HCT116 (cell line): ENCODE results near the gene CTSE. TPM values are rescaled to one million over a fixed set of nuclear protein-coding genes. Genes with fewer than 3 reads are reported as not detected.

Experiments
- ATAC-seq: fragments of 200-7000 bp; cut with Tn5 transposase; 2 replicates; pipeline ENCODE4 v1.9.1; 2020; ENCODE audit warnings: mild to moderate bottlenecking, moderate library complexity
- BruUV-seq: library from RNA; stranded (reverse); fragments of 400-500 nt; replicated peaks from 2 replicates; lab custom pipeline; 2021; lab: Mats Ljungman, UMichigan
- CTCF ChIA-PET: fragments of 300-600 bp; sonication (Branson Sonifier 250); formaldehyde crosslinking; loops from one replicate; lab custom pipeline; 2021; ENCODE audit warnings: antibody characterized with exemption; lab: Charles Lee
- POLR2A ChIA-PET: fragments of 300-600, 350-600 bp; sonication (Branson Sonifier 250); formaldehyde crosslinking; loops from one replicate; lab custom pipeline; 2021; ENCODE audit warnings: antibody characterized with exemption; lab: Charles Lee
- RAD21 ChIA-PET, 2 experiments: fragments of 300-600 bp; sonication (Branson Sonifier 250); formaldehyde crosslinking; loops; one replicate each; lab custom pipeline; 2023; ENCODE audit warnings: low total read pairs in 2 of 2; ENCODE audit not compliant: uncharacterized antibody in 2 of 2, unreplicated experiment in 2 of 2, low non-redundant PET in 1 of 2; lab: Charles Lee
- DNase-seq: peaks from one replicate; pipeline ENCODE4 v3.0.0-alpha.2; 2010; ENCODE audit warnings: low read depth, low spot score
- H2AFZ ChIP-seq: fragments of 200-600 bp; shearing (Covaris generic), sonication (generic); 2 replicates; pipeline ENCODE4 v1.6.1; 2017; ENCODE audit warnings: low read depth, mixed run types, mixed read lengths, antibody characterized with exemption, low read length; ENCODE audit not compliant: poor library complexity, severe bottlenecking
- H3K27ac ChIP-seq: 2 replicates; pipeline ENCODE4 v1.5.1; 2012; ENCODE audit warnings: low read depth, low read length
- H3K27me3 ChIP-seq: fragments of 200-600 bp; sonication (generic); 2 replicates; pipeline ENCODE4 v1.6.1; 2016; ENCODE audit warnings: mixed run types, low read length, mixed read lengths; ENCODE audit not compliant: insufficient read depth
- H3K36me3 ChIP-seq, 2 experiments: fragments of 200-500 bp in 1 of 2; fragments of 200-600 bp in 1 of 2; sonication (Bioruptor generic) in 1 of 2; sonication (generic) in 1 of 2; 2 replicates each; pipeline versions ENCODE4 v1.5.1 to v1.6.1; 2014 to 2016; ENCODE audit warnings: low read length in 2 of 2, inconsistent platforms in 1 of 2, mixed read lengths in 1 of 2, mixed run types in 1 of 2; ENCODE audit not compliant: insufficient read depth in 2 of 2, control insufficient read depth in 1 of 2
- H3K4me1 ChIP-seq, 2 experiments: fragments of 200-600 bp in 1 of 2; sonication (generic) in 1 of 2; 2 replicates each; pipeline versions ENCODE4 v1.5.1 to v1.6.1; 2012 to 2017; ENCODE audit warnings: low read length in 2 of 2, inconsistent platforms in 1 of 2, mild to moderate bottlenecking in 1 of 2, mixed read lengths in 1 of 2, mixed run types in 1 of 2, moderate library complexity in 1 of 2; ENCODE audit not compliant: insufficient read depth in 2 of 2, control insufficient read depth in 1 of 2
- H3K4me2 ChIP-seq: fragments of 200-600 bp; sonication (generic); 2 replicates; pipeline ENCODE4 v1.6.1; 2017; ENCODE audit warnings: mixed run types, low read length, mixed read lengths
- H3K4me3 ChIP-seq, 2 experiments: fragments of 200-600 bp in 1 of 2; sonication (generic) in 1 of 2; replicated peaks in 1 of 2; 2 replicates each; pipeline ENCODE4 v1.5.1; 2011 to 2016; ENCODE audit warnings: low read length in 2 of 2, control low read depth in 1 of 2, low read depth in 1 of 2, mild to moderate bottlenecking in 1 of 2, mixed read lengths in 1 of 2, mixed run types in 1 of 2
- H3K79me2 ChIP-seq: fragments of 200-600 bp; sonication (generic); 2 replicates; pipeline ENCODE4 v1.6.1; 2017; ENCODE audit warnings: mild to moderate bottlenecking, mixed run types, low read length, moderate library complexity, mixed read lengths; ENCODE audit not compliant: insufficient read depth
- H3K9ac ChIP-seq: fragments of 200-600 bp; sonication (generic); 2 replicates; pipeline ENCODE4 v1.6.1; 2016; ENCODE audit warnings: low read length, mixed read lengths
- H3K9me2 ChIP-seq: fragments of 200-600 bp; sonication (generic), shearing (Covaris generic); 2 replicates; pipeline ENCODE4 v1.6.1; 2017; ENCODE audit warnings: mixed run types, mild to moderate bottlenecking, moderate library complexity; ENCODE audit not compliant: insufficient read depth
- H3K9me3 ChIP-seq, 2 experiments: fragments of 200-500 bp in 1 of 2; fragments of 200-600 bp in 1 of 2; sonication (Bioruptor generic) in 1 of 2; sonication (generic) in 1 of 2; 2 replicates each; pipeline ENCODE4 v1.6.1; 2014 to 2017; ENCODE audit warnings: low read length in 2 of 2, mixed read lengths in 2 of 2, inconsistent platforms in 1 of 2, low read depth in 1 of 2, mild to moderate bottlenecking in 1 of 2, mixed run types in 1 of 2, moderate library complexity in 1 of 2; ENCODE audit not compliant: control insufficient read depth in 1 of 2, insufficient read depth in 1 of 2
- H4K20me1 ChIP-seq: fragments of 200-600 bp; sonication (generic), shearing (Covaris generic); 2 replicates; pipeline ENCODE4 v1.6.1; 2017; ENCODE audit warnings: mixed run types, mild to moderate bottlenecking, moderate library complexity; ENCODE audit not compliant: insufficient read depth
- ATF3 ChIP-seq: IDR thresholded peaks from 2 replicates; pipeline ENCODE4 v1.6.1; 2012
- CBX3 ChIP-seq: IDR thresholded peaks from 2 replicates; pipeline ENCODE4 v1.6.1; 2012; ENCODE audit warnings: low read depth
- CEBPB ChIP-seq: IDR thresholded peaks from 2 replicates; pipeline ENCODE4 v1.6.1; 2012; ENCODE audit warnings: low read depth
- EGR1 ChIP-seq: IDR thresholded peaks from 2 replicates; pipeline ENCODE4 v1.6.1; 2012; ENCODE audit warnings: low read depth
- ELF1 ChIP-seq: IDR thresholded peaks from 2 replicates; pipeline ENCODE4 v1.6.1; 2012; ENCODE audit warnings: low read depth, borderline replicate concordance
- EZH2 ChIP-seq: fragments of 200-600 bp; sonication (generic); IDR thresholded peaks from 2 replicates; pipeline ENCODE4 v1.6.1; 2017; ENCODE audit warnings: antibody characterized with exemption, mixed run types
- EZH2phosphoT487 ChIP-seq: fragments of 200-600 bp; IDR thresholded peaks from 2 replicates; pipeline ENCODE4 v1.6.1; 2018; ENCODE audit warnings: antibody characterized with exemption, borderline replicate concordance
- JUND ChIP-seq: IDR thresholded peaks from 2 replicates; pipeline ENCODE4 v1.6.1; 2012
- MAX ChIP-seq: IDR thresholded peaks from 2 replicates; pipeline ENCODE4 v1.6.1; 2012
- POLR2A ChIP-seq: IDR thresholded peaks from 2 replicates; pipeline ENCODE4 v1.7.0; 2011; ENCODE audit warnings: borderline replicate concordance; ENCODE audit not compliant: insufficient read depth, insufficient read length; ENCODE audit errors: extremely low read depth
- POLR2AphosphoS5 ChIP-seq: IDR thresholded peaks from 2 replicates; pipeline ENCODE4 v1.6.1; 2011; ENCODE audit warnings: mild to moderate bottlenecking, low read depth, low read length, moderate library complexity
- RAD21 ChIP-seq: IDR thresholded peaks from 2 replicates; pipeline ENCODE4 v1.6.1; 2012; ENCODE audit warnings: low read depth, mild to moderate bottlenecking
- SIN3A ChIP-seq: IDR thresholded peaks from 2 replicates; pipeline ENCODE4 v1.6.1; 2012; ENCODE audit warnings: low read depth
- SRF ChIP-seq: IDR thresholded peaks from 2 replicates; pipeline ENCODE4 v1.6.1; 2012; ENCODE audit warnings: low read depth
- intact Hi-C: fragments of 100-400 bp; cut with micrococcal nuclease; formaldehyde crosslinking; loops from 2 replicates; pipeline ENCODE4 v1.10.0; 2022
- total RNA-seq: library from RNA; stranded (reverse); gene quantifications from one replicate; pipeline ENCODE4 v1.2.1, GENCODE V29; 2021; ENCODE audit not compliant: unreplicated experiment

The CTSE gene
- total RNA-seq, 1 experiment from 2014 or later: 0.12 TPM

- DNase-seq: no peak
- ATAC-seq: no peak
- ChIA-PET POLR2A (no interaction called here), CTCF (interaction anchor here (0.6 to 2.4 kb wide), 4 partner anchors 8 to 114 kb away, joined by 3 to 7 read pairs (median 6); no protein-coding TSS in a partner anchor), RAD21 (no interaction called here)
- Histone ChIP-seq H4K20me1 (no peaks in the 10 kb centered on the region), H3K9ac (no peak overlapping the region), H3K27me3 (no peaks in the 10 kb centered on the region), H3K4me2 (no peak overlapping the region), H3K4me1 (peaks cover 0 to 8% of the 10 kb centered on the region in 2 experiments; a peak in 2 of 4 replicates), H3K4me3 (no peak overlapping the region), H3K27ac (no peak overlapping the region), H3K36me3 (no peaks in the 10 kb centered on the region), H3K9me3 (no peaks in the 10 kb centered on the region), H2AFZ (no peak overlapping the region), H3K79me2 (no peaks in the 10 kb centered on the region), H3K9me2 (no peaks in the 10 kb centered on the region; the same call in 1 of the 2 replicates)
- intact Hi-C loops: no loop called here
- TF ChIP-seq CBX3 (no peak), MAX (no peak), JUND (no peak), ATF3 (no peak), POLR2A (no peak), RAD21 (no peak), SRF (no peak), EZH2 (no peak), EZH2phosphoT487 (no peak), ELF1 (no peak), POLR2AphosphoS5 (no peak), EGR1 (no peak), SIN3A (no peak), CEBPB (no peak)
- BruUV-seq: no TSS peak
Measured at GRCh38 chr1:205992218-205992882, 31.3 kb downstream of the CTSE start.
